Psoas muscle (tissue), 8 donors: ENCODE data around the gene JAM2. TPM values are rescaled to one million over a fixed set of nuclear protein-coding genes. Genes with fewer than 3 reads are reported as not detected.

Experiments used
- ATAC-seq, 4 donors: fragments of 200-7000 bp; cut with Tn5 transposase; one replicate each; pipeline ENCODE4 v1.9.1; 2020; ENCODE audit warnings: moderate library complexity in 3 of 4, mild to moderate bottlenecking in 2 of 4
- DNase-seq, 2 donors: peaks; one replicate each; pipeline ENCODE4 v3.0.0-alpha.2; 2020
- H3K27ac ChIP-seq: fragments of 200-600 bp; one replicate; pipeline ENCODE4 v1.8.0; 2022
- H3K27me3 ChIP-seq, 3 donors: fragments of 200-600 bp in 1 of 3; one replicate each; pipeline versions ENCODE4 v1.6.1 to v1.8.0; 2013 to 2022; ENCODE audit warnings: low read length in 2 of 3, mild to moderate bottlenecking in 2 of 3, moderate library complexity in 1 of 3; ENCODE audit not compliant: insufficient read depth in 3 of 3
- H3K36me3 ChIP-seq, 2 donors: fragments of 200-600 bp in 1 of 2; one replicate each; pipeline versions ENCODE4 v1.6.1 to v1.8.0; 2013 to 2022; ENCODE audit warnings: low read depth in 1 of 2, mild to moderate bottlenecking in 1 of 2, moderate library complexity in 1 of 2; ENCODE audit not compliant: insufficient read depth in 1 of 2
- H3K4me1 ChIP-seq: fragments of 200-600 bp; one replicate; pipeline ENCODE4 v1.8.0; 2022
- H3K4me3 ChIP-seq: fragments of 200-600 bp; one replicate; pipeline ENCODE4 v1.8.0; 2022; ENCODE audit warnings: mild to moderate bottlenecking
- H3K9me3 ChIP-seq: fragments of 200-600 bp; one replicate; pipeline ENCODE4 v1.8.0; 2022
- CTCF ChIP-seq: fragments of 200-600 bp; IDR thresholded peaks from one replicate; pipeline ENCODE4 v1.8.0; 2022; ENCODE audit warnings: antibody characterized with exemption
- WGBS, 3 donors: extraction: QIAGEN DNeasy Blood & Tissue Kit; methylation state at CpG; one replicate each; pipeline versions ENCODE4 v1.1.6 to v1.1.7; 2013; 5-methylcytosine and 5-hydroxymethylcytosine counted together
- intact Hi-C, 2 donors: fragments of 100-400 bp; cut with DNase I; formaldehyde crosslinking; loops; one replicate each; pipeline versions ENCODE4 v1.11.0 to v1.14.2; 2022
- polyA plus RNA-seq, 3 donors: library from polyadenylated mRNA; stranded (reverse); fragments of 200-250 nt; gene quantifications; one replicate each; pipeline ENCODE4 v1.2.3, GENCODE V29; 2013
- total RNA-seq, 4 donors: library from RNA; stranded (reverse); fragmentation: NEBNext Ultra II Directional in 2 of 4; extraction: Animal tissue kit (Norgen Biotek cat#: 25700) in 2 of 4; gene quantifications; one replicate each; pipeline versions ENCODE4 v1.2.1 to v1.2.4, GENCODE V29; 2021 to 2023
- donor health status: healthy with polysubstance abuse.
- donor health status: DM: no; HTN: no; CAD: no; lungs with moderate emphysema.
- donor health status: Bipolar disorder and iron deficiency.
- donor health status: healthy.
- donor health status: DM: yes; HTN: yes; CAD: no.
- donor health status: DM: no; HTN: no; CAD: no.
- donor health status: DM: no; HTN: no; CAD: no.
- donor health status: DM: yes; HTN: yes; CAD: no.

Gene JAM2
- total and polyA plus RNA-seq, 7 donors: 3.6 to 17.1 (median 4.7) TPM

GRCh38 chr21:25737421-25737820, 98.4 kb downstream of the JAM2 start:
- H3K9me3 ChIP-seq: no peaks in the 10 kb centered on the region
- intact Hi-C loops: no loop called here
- H3K27me3 ChIP-seq: no peaks in the 10 kb centered on the region
- peaks cover 36% of the 10 kb centered on the region for H3K4me1 ChIP-seq
- peaks cover 0 to 2% of the 10 kb centered on the region in 2 donors for H3K36me3 ChIP-seq
- no peak for DNase-seq
- 60 to 86% (median 65%) methylated on average over 1 of the region's 1 CpG for WGBS, 3 donors
- TF ChIP-seq CTCF: no peak
- H3K27ac ChIP-seq: peak overlapping the region; percentile 97
- no peak for ATAC-seq
- no peak overlapping the region for H3K4me3 ChIP-seq

GRCh38 chr21:25742900-25743299, 103.8 kb downstream of the JAM2 start:
- Histone ChIP-seq H3K27me3 (no peaks in the 10 kb centered on the region), H3K4me3 (no peak overlapping the region), H3K36me3 (peaks cover 2 to 36% of the 10 kb centered on the region in 2 donors), H3K9me3 (no peaks in the 10 kb centered on the region), H3K27ac (no peak overlapping the region), H3K4me1 (peaks cover 7% of the 10 kb centered on the region)
- intact Hi-C loops: no loop called here
- no peak for TF ChIP-seq CTCF
- 95 to 97% (median 97%) methylated on average over 3 of the region's 3 CpGs for WGBS, 3 donors
- DNase-seq (no peak), ATAC-seq (no peak)

- H3K36me3 ChIP-seq: peaks cover 2 to 54% of the 10 kb centered on the region in 2 donors
- TF ChIP-seq CTCF: no peak
- intact Hi-C loops: no loop called here
- H3K9me3 ChIP-seq: no peaks in the 10 kb centered on the region
- no peaks in the 10 kb centered on the region for H3K4me1 ChIP-seq
- no peak for ATAC-seq
- H3K27ac ChIP-seq: no peak overlapping the region
- no peaks in the 10 kb centered on the region for H3K27me3 ChIP-seq
- WGBS, 3 donors: 98 to 100% (median 98%) methylated on average over 2 of the region's 2 CpGs
- DNase-seq: no peak
- no peak overlapping the region for H3K4me3 ChIP-seq
These were observed 105.8 kb downstream of the JAM2 start for GRCh38 chr21:25744854-25745253.

- no peak overlapping the region for H3K27ac ChIP-seq
- H3K4me1 ChIP-seq: no peaks in the 10 kb centered on the region
- intact Hi-C loops: no loop called here
- ATAC-seq (no peak), DNase-seq (no peak)
- H3K4me3 ChIP-seq: no peak overlapping the region
- WGBS, 3 donors: 67 to 82% (median 74%) methylated on average over 6 of the region's 6 CpGs
- H3K36me3 ChIP-seq: peaks cover 0 to 91% of the 10 kb centered on the region in 2 donors
- H3K27me3 ChIP-seq: no peaks in the 10 kb centered on the region
- no peaks in the 10 kb centered on the region for H3K9me3 ChIP-seq
- no peak for TF ChIP-seq CTCF
These were observed 111.0 kb downstream of the JAM2 start for GRCh38 chr21:25750085-25750484.

GRCh38 chr21:25752416-25752815, 113.4 kb downstream of the JAM2 start:
- intact Hi-C loops: no loop called here
- Histone ChIP-seq H3K27me3 (no peaks in the 10 kb centered on the region), H3K27ac (no peak overlapping the region), H3K36me3 (peaks cover 0 to 70% of the 10 kb centered on the region in 2 donors), H3K4me3 (no peak overlapping the region), H3K9me3 (no peaks in the 10 kb centered on the region), H3K4me1 (no peaks in the 10 kb centered on the region)
- WGBS, 3 donors: 100% methylated on average over 1 of the region's 1 CpG
- TF ChIP-seq CTCF: no peak
- ATAC-seq (no peak), DNase-seq (no peak)
